Pancreas (tissue), 10 donors: ENCODE results near the gene SPACDR. TPM values are rescaled to one million over a fixed set of nuclear protein-coding genes. Genes with fewer than 3 reads are reported as not detected.

Source experiments
- ATAC-seq, 4 donors: fragments of 200-7000 bp; cut with Tn5 transposase; one replicate each; pipeline versions ENCODE4 v1.8.0 to v1.9.1; 2020; ENCODE audit warnings: mild to moderate bottlenecking in 4 of 4, moderate library complexity in 4 of 4
- DNase-seq, 6 donors: peaks; one replicate each; pipeline ENCODE4 v3.0.0-alpha.2; 2020
- FAIRE-seq: peaks from 2 replicates; lab custom pipeline; 2012; peaks lifted over from hg19 to GRCh38; lab: Jason Lieb, UNC
- H3K27ac ChIP-seq, 4 donors: fragments of 200-600 bp; sonication (generic); 1 replicate in 3 of 4; 2 replicates in 1 of 4; pipeline versions ENCODE4 v1.5.0 to v1.8.0; 2020
- H3K27me3 ChIP-seq, 4 donors: fragments of 200-600 bp; one replicate each; pipeline ENCODE4 v1.8.0; 2021
- H3K36me3 ChIP-seq, 3 donors: fragments of 200-600 bp; sonication (generic) in 1 of 3; one replicate each; pipeline versions ENCODE4 v1.5.0 to v1.8.0; 2020 to 2021
- H3K4me1 ChIP-seq, 3 donors: fragments of 200-600 bp; one replicate each; pipeline ENCODE4 v1.8.0; 2021
- H3K4me3 ChIP-seq, 4 donors: fragments of 200-600 bp; sonication (generic) in 2 of 4; one replicate each; pipeline versions ENCODE4 v1.5.0 to v1.8.0; 2020 to 2021
- H3K9me3 ChIP-seq, 4 donors: fragments of 200-600 bp; one replicate each; pipeline ENCODE4 v1.8.0; 2021
- WGBS, 2 donors: extraction: QIAGEN DNeasy Blood & Tissue Kit; methylation state at CpG; one replicate each; pipeline ENCODE4 v1.1.7; 2013; 5-methylcytosine and 5-hydroxymethylcytosine counted together
- intact Hi-C, 3 donors: fragments of 100-400 bp; cut with DNase I; formaldehyde crosslinking; loops; one replicate each; pipeline versions ENCODE4 v1.11.1 to v1.14.2; 2022
- polyA plus RNA-seq, 2 donors: library from polyadenylated mRNA; stranded (reverse); fragments of 200-250 nt; gene quantifications; one replicate each; pipeline ENCODE4 v1.2.3, GENCODE V29; 2013
- total RNA-seq, 6 donors: library from RNA; stranded (reverse); fragmentation: NEBNext Ultra II Directional in 4 of 6; extraction: Animal tissue kit (Norgen Biotek cat#: 25700) in 4 of 6; gene quantifications; one replicate each; pipeline versions ENCODE4 v1.2.1 to v1.2.4, GENCODE V29; 2021 to 2023
- TF ChIP-seq, protein P1 (sequence below), 4 donors: fragments of 200-600 bp; sonication (generic) in 3 of 4; IDR thresholded peaks; one replicate each; pipeline versions ENCODE4 v1.5.0 to v1.8.0; 2021; ENCODE audit warnings: antibody characterized with exemption in 4 of 4
- donor health status: healthy with polysubstance abuse.
- donor health status: DM: no; HTN: no; CAD: no; lungs with moderate emphysema.
- donor health status: DM: no; HTN: no; CAD: no.
- donor health status: control.
- donor health status: control.
- donor health status: Bipolar disorder and iron deficiency.
- donor health status: DM: yes; HTN: yes; CAD: no.
- donor health status: DM: no; HTN: no; CAD: no.
- donor health status: DM: no; HTN: no; CAD: no.
- donor health status: DM: yes; HTN: yes; CAD: no.

SPACDR gene
- total and polyA plus RNA-seq, 8 donors, result 0.24 to 0.68 (median 0.31) TPM; not detected in 4

DNA sequence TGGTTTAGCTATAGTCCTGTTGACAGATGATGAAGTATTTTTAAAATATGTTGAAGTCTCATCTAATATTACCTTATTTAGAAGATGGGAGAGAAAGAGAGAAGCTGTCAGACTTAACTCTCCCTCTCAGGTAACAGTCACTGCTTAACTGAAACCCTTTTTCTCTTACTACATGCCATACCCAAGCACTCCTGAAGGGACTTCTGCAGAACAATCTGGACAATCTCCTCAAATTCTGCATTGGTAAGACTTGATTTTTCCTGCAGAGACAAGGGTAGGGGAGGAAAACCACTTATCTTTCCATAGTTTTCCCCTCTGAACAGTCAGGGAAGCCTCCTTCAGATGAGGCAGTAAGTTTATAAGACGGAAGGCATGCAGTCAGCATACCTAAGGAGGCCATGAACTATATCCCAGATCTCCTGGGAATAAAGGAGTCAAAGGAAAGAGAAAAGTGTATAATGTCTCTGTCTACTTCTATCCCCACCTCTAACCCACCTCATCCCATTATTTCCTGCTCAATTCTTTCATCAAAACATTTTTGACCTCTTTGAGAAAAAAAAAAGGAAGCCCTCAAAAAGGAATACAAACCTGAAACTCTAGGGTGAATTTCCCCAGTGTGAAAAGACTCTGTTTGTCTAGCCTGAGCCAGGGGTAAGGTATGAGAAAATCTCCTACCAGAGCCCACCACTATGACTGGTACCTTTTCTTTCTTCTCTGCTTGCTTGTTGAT lies 45.0 kb downstream of the SPACDR start:
- Histone ChIP-seq H3K9me3 (no peaks in the 10 kb centered on the region), H3K4me3 (no peak overlapping the region), H3K36me3 (no peaks in the 10 kb centered on the region), H3K27ac (no peak overlapping the region), H3K27me3 (no peaks in the 10 kb centered on the region), H3K4me1 (no peaks in the 10 kb centered on the region)
- ATAC-seq, result no peak
- no peak for DNase-seq
- WGBS, 2 donors, result 90 to 95% methylated on average over 1 of the region's 1 CpG
- no peak for FAIRE-seq
- TF ChIP-seq, protein P1, sequence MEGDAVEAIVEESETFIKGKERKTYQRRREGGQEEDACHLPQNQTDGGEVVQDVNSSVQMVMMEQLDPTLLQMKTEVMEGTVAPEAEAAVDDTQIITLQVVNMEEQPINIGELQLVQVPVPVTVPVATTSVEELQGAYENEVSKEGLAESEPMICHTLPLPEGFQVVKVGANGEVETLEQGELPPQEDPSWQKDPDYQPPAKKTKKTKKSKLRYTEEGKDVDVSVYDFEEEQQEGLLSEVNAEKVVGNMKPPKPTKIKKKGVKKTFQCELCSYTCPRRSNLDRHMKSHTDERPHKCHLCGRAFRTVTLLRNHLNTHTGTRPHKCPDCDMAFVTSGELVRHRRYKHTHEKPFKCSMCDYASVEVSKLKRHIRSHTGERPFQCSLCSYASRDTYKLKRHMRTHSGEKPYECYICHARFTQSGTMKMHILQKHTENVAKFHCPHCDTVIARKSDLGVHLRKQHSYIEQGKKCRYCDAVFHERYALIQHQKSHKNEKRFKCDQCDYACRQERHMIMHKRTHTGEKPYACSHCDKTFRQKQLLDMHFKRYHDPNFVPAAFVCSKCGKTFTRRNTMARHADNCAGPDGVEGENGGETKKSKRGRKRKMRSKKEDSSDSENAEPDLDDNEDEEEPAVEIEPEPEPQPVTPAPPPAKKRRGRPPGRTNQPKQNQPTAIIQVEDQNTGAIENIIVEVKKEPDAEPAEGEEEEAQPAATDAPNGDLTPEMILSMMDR (IDR thresholded peaks at IDR 0.05), result no peak
- intact Hi-C loops, result no loop called here

DNA sequence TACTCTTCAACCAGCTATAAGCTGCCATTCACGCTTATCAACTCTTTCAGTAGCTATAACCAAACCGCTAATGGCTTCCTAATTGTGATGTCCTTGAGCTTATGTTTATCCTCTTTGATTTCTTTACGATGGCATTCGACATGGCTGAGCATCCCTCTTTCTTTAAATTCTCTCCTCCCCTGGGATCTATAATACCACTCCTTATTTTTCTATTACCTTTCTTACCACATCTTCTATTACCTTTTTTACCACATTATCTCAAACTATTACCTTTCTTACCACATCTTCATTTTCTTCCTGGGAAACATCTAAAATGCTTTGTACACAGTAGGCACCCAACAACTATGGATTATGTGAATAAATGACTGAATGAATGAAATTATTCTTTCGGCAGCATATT lies 48.6 kb downstream of the SPACDR start:
- intact Hi-C loops, result no loop called here
- no peak for ATAC-seq
- DNase-seq, result no peak
- no peaks in the 10 kb centered on the region for H3K4me1 ChIP-seq
- no peaks in the 10 kb centered on the region for H3K36me3 ChIP-seq
- no peak overlapping the region for H3K4me3 ChIP-seq
- no peak overlapping the region for H3K27ac ChIP-seq
- 70 to 82% methylated on average over 5 of the region's 5 CpGs for whole genome bisulfite sequencing, 2 donors
- H3K27me3 ChIP-seq, result no peaks in the 10 kb centered on the region
- TF ChIP-seq, protein P1 (IDR thresholded peaks at IDR 0.05), result no peak
- H3K9me3 ChIP-seq, result no peaks in the 10 kb centered on the region
- FAIRE-seq, result no peak

DNA sequence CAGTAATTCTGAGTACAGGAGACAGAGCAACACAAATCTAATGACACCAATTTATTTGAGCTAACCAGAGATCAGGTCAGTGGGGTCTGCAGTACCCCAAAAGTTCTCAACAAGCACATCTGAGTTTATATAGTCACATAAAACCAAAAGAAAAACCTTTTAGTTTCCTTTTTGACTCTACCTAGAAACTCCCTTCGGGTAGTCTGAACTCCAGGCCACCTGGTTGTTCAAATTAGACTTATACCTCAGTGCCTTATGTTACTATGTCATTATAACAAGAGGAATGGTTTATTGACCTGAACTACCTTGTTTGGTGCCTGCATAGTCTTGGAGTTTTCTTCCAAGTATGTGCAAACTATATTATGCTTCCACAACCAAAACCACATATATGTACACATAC lies 50.2 kb downstream of the SPACDR start:
- intact Hi-C loops, result no loop called here
- TF ChIP-seq, protein P1 (IDR thresholded peaks at IDR 0.05), result no peak
- ATAC-seq (no peak), DNase-seq (no peak), FAIRE-seq (no peak)
- no peak overlapping the region for H3K4me3 ChIP-seq
- no peak overlapping the region for H3K27ac ChIP-seq
- no peaks in the 10 kb centered on the region for H3K9me3 ChIP-seq
- no peaks in the 10 kb centered on the region for H3K27me3 ChIP-seq
- no peaks in the 10 kb centered on the region for H3K4me1 ChIP-seq
- 88% methylated on average over 1 of the region's 1 CpG for WGBS, 2 donors
- H3K36me3 ChIP-seq, result no peaks in the 10 kb centered on the region

DNA sequence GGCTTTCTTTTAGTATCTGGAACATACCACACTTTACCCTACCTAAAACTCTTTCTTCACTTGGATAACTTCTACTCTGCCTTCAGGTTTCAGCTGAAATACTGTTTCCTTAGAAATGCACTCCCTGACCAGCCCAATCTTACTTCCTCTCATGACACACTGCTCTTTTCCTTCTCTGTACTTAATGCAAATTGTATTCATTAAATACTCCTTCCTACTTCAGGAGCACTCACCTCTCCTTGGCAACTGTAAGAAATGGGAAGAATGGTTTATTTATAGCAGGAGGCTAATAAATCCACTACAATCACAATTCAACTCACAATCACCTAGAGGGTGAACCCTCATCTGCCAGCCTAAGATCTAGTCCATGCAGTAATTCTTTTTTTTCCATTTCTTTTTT lies 50.7 kb downstream of the SPACDR start:
- no peak for DNase-seq
- no peak for FAIRE-seq
- H3K4me3 ChIP-seq, result no peak overlapping the region
- no peaks in the 10 kb centered on the region for H3K4me1 ChIP-seq
- H3K36me3 ChIP-seq, result no peaks in the 10 kb centered on the region
- no peaks in the 10 kb centered on the region for H3K9me3 ChIP-seq
- H3K27ac ChIP-seq, result no peak overlapping the region
- ATAC-seq, result no peak
- intact Hi-C loops, result no loop called here
- TF ChIP-seq, protein P1 (IDR thresholded peaks at IDR 0.05), result no peak
- no peaks in the 10 kb centered on the region for H3K27me3 ChIP-seq

DNA sequence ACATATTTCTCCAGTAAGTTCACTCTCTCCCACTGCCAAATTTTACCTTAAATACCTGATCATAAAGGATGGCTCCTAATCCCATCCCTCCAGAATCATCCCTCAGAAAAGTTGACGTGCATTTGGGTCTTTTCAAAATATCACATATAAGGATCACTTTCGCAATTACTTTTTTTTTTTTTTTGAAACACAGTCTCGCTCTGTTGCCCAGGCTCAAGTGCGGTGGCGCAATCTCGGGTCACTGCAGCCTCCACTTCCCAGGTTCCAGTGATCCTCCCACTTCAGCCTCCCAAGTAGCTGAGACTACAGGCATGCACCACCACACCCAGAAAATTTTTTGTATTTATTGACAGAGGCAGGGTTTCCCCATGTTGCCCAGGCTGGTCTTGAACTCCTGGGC lies 53.0 kb downstream of the SPACDR start:
- intact Hi-C loops, result no loop called here
- H3K27ac ChIP-seq, result no peak overlapping the region
- FAIRE-seq (no peak), DNase-seq (no peak), ATAC-seq (no peak)
- no peaks in the 10 kb centered on the region for H3K9me3 ChIP-seq
- 82 to 88% methylated on average over 6 of the region's 6 CpGs for WGBS, 2 donors
- H3K36me3 ChIP-seq, result no peaks in the 10 kb centered on the region
- TF ChIP-seq, protein P1 (IDR thresholded peaks at IDR 0.05), result no peak
- no peaks in the 10 kb centered on the region for H3K4me1 ChIP-seq
- H3K27me3 ChIP-seq, result no peaks in the 10 kb centered on the region
- no peak overlapping the region for H3K4me3 ChIP-seq
